Hepatic stellate cell (primary cell): ENCODE data around the gene SH3PXD2A.
"Not testable (repeated sequence)": the region's sequence is repeated elsewhere in the genome, so short reads cannot be mapped to it uniquely, and the experiment has no call there.

Experiments
- DNase-seq: peaks from one replicate; pipeline ENCODE4 v3.0.0; 2011; ENCODE audit warnings: low spot score

SH3PXD2A gene

DNA sequence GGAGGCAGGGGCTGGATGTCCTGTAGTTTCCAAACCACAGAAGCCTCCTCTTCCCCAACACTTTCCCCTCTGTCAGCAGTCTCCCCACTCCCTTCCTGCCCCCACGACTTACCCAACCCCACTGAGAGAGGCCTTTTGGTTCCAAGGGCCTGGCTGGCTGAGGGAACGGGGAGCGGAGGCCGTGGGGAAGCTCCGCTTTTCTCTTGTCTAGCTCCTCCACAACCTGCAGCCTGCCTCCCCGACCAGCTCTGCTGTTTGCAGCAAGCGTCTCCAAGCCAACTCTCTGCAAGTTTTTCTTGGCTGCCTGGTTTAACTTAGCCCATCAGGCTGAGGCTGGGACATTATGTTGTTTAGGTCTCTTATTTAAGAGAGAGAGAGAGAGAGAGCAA, 235.0 kb downstream of the SH3PXD2A start:
- DNase-seq, result no peak

DNA sequence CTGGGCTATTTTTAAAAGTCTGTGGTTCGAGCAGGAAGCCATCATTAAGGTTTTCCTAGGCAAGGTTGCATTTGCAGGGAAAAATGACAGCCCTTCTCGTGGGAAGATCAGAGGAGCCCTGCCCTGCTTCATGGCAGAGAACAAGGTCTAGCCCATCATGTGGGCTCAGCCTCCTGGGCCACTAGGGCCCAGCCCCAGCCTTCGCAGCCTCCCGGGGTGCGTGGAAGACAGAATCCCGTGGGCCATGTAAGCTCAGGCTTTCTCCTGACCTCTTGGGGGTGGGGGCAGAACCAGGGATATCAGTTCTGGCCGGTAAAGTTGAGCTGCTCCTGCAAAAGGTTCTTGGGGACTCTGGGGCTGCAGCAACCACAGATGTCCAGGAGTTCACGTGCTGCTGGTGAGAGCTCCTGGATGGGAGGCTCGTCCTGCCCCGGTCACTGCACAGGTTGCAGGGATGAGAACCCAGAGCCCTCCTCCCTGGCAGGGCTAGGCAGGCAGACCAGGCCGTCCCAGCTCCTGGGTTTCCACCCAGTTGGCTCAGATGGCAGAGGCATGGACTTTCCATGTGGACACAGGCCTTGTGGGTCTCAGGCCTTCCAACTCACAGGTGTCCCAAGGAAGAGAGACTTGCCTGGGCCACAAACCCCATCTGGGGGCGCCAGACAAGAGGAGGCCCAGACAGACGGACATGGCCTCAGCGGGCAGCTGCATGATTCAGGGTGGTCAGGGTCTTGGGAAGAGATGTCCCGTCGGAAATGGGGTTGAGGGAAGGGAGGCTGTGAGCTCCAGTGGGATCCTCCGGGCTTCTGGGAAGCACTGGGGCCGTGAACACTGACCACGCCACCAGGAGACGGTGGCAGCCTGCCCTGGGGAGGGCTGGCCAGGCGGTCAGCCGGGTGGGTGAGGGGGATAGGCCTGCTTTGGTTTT, 235.7 kb downstream of the SH3PXD2A start:
- peak; percentile 56 for DNase-seq

DNA sequence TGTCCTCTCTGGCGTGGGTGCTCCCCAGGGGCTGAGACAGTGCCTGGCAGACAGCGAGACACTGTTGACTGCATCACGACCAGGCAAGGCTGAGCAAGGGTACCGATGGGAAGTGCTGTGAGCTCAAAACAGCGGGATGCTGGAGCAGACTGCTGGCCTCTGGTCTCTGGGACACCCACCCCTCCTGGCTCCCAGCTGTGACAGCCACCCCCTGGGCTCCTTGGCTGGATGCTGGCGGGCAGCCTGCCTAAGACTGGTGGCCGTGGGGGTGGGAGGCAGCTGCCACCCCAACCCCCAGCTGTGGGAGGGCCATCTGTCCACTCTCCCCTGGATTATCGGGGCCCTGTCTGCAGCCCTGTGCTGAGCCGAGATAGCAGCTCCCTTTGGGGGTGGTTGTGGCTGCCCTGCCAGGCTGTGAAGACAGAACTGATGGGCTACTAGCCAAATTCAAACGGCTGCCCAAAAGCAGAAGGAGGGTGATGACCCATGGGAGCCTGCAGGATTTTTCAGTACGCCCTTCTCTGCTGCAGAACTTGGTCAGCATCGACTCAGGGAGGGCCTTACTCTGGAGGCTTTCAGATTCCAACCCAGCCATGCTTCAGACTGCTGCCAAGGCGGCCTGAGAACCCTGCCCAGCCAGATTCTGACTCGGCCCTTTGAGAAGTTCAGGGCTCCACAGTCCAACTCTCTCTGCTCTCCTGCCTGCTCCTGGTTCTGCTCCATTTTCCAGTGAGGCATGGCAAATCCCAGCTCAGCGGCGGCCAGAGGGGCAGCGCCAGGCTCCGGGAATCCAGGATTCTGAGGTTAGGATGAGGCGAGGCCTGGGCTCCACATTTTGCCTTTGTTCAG, 236.6 kb downstream of the SH3PXD2A start:
- peak; percentile 66 for DNase-seq

DNA sequence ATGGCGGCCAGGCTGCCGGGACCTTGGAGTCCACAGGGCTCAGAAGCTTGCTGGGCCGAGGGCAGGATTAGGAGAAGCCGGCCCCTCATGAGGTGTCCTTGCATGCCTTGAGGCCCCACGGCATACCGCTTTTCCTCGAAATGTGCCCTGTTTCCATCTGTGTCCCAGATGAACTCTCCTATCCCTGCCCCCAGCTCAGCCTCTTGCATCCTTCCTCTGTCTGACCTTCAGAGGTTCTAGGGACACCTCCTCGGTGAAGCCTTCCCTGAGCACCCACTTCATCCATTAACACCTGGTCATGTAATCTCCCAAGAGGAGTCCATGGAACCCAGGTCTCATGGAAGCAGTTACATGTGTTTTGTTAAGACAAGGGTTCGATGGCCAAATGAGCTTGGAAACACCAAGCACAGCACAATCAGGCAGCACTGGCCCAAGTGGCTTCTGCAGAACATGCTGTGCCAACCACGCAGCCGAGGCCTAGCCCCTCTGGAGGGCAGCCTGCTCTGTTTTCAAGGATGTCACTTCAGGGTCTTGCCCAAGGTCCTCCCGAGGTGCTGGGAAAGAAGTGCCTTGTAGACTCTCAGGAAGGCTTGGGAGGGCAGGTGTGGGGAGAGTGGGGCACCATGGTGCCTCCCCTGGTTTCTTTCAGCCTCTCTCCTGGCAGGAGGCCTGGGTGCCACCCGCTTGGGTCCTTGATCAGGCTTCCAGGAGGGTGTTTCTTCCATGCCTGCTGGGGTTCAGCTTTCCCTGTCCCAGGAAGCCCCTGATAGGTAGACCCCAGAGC, 237.6 kb downstream of the SH3PXD2A start:
- DNase-seq, result no peak

DNA sequence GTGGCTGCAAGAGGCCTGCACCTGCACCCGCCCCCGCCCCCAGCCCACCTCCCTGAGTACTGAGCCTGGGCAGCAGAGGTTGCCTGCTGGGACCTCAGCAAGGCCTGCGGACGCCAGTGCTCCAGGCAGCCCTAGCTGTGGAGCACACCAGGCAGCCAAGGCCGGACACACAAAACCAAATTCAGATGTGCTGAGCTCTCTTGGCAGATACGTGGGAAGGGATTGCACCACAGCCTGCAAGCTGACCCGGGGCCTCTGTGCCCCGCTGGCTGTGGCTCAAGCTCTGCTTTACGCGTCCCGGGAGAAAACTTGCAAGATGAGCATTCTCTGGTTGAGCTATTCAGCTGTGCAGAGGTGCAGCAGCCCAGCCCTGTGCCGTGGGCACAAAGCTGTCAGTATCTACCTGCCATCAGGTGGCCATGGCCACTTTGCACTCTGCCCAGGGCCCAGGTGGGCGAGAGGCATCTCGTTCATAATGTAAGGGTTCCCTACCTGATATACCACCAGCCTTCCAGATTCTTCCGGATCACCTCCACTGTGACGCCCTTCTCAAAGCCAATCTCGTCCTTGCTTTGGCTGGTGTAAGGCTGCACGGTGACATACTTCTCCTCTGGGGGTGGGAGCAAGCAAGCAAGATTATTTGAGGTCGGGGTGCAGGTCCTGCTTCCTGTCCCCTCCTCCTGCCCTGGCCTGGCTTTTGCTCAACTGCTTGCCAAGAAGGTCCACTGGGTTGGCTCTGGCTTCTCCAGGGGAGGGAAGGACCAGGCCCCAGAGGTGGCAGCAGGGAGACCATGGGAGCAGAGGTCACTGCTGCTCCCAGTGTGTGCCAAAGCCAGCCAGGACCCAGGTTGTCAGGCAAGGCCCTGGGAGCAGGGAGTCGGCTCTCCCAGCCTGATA, 238.4 kb downstream of the SH3PXD2A start:
- DNase-seq, result peak; percentile 49

DNA sequence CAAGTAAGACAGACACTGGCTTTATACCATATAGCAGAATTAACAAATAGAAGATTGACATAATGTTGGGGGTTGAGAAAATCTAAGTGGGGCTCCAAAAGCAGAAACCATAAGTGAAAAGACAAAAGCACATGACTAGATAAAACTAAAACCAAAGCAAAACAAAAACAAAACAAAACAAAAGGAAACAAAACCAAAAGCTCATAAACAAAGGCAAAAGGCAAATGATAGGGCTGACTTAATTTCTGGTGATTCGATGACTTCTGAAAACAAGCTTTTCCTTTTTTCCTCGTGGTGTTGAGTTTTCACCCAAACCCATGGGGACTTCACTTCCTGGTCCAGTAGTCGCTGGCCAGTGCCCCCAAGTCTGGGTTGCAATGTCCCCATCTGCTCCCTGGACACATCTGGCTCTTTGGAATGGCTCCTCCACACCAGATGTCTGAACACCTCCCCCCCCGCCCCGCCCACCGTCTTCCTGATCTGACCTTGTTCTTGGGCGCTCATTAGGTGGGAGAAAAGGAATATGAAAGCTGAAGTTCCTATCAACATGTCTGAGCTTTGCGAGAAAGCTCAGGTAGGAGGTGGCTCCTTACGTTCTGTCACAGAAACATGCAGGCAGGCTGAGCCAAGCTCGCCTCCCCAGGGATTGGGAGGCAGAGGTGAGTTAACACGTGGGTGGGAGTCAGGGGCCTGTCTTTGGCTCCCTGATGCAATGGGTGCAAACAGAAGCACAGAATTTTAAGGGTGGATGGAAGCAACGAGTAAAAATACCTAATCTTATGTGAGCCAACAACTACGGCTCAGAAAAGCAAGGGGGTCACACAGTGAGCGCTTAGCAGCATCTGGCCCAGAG, 240.8 kb downstream of the SH3PXD2A start:
- DNase-seq, result no peak

DNA sequence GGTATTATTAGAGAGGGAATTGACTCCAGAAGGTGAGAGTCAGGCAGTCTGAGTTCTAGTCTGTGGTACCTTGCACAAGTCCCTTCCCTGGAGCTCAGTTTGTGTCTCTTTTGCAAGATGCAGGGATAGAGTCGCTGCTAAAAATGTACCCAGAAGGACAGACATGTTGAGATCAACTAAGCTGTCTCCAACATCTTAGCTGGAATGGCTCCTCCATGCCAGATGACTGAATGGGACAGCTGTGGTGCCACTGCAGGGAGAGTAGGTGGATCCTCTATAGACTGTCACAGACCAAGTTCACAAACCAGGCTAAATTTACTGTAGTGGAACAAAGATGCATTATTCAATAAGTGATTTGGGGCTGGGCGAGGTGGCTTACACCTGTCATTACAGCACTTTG, 241.8 kb downstream of the SH3PXD2A start:
- no peak for DNase-seq

DNA sequence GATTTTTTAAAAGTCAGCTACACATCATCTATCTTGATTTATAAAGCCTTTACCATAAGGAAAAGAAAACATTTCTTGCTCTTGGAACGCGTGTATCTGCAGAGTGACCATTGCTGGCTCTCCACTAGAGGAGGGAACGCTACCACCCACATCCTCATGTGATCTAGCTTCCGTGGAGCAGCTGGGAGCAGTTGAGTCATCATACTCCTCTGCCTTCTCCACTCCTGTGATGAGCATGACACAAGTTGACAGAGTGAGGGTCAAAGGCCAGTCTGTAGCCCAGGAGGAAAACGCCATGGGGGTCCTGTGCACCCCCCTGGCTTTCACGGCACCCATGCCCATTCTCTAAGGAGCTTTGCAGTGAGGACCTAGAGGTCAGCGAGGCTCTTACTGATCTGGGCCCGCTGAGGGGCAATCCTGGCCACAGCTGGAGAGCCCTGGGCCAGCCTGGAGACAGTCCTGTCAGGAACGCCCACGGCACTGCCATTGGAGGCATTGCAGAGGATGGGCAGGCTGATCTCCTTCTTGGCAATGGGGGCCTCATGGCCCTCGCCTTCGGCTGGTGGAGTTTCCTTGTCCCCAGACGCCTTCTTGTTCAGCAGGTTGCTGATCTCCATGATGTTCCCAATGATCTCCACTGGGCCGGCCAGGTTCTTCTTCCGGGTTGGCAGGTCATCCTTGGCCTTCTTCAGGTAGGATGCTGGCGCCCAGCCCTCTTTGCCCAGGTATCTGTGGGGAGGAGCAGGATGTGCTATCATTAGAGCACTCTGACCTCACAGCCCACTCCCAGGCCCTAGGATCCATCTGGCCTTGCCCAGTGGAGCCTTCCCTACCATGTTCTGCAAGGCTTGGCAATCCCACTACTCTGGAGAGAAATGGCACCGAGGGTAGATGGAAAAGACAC, 242.7 kb downstream of the SH3PXD2A start:
- peak; percentile 96 for DNase-seq

DNA sequence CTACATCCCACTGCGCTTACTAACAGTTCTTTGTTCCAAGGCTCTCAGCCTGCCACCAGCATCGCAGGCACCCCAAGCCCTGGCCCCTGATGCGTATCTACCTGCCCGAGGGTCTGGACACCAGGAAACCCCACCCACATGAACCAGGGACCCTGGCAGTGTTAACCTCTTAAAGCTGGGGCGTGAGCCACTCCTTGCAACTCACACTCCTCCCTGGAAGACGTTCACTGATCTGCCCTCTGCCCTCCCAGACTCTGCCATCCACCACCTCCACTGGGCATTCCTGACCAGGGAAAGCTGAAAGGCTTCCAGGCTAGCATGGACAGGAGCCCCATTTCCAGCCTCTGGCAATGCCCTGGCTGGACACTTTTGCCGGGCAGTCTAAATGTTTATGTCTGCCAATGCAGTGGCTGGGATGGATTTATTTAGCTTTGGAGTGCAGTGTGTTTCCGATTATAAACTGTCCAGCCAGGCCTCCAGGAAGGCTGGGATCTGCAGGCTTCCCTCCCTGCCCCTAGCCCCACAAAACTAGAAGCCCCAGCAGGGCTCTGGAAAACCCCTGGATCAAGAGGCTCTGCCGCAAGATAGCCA, 244.4 kb downstream of the SH3PXD2A start:
- no peak for DNase-seq

DNA sequence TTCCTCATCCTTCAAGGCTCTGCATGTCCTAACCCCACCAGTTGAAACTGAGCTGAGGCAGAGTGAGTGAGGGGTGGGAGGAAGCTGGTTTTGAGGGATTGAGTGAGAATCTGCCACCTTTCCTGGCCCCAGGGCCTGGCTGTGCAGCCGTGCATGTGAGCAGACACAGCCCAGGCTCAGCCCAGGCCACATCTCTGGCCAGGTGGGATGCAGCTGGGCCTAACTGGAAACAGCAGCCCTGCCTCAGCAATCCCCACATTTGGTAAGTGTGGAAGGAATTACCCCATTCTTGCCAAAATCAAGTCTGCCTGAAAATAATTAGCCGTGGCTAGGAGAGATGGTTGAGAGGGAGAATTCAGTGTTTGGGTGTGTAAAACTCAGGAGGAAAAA, 245.3 kb downstream of the SH3PXD2A start:
- DNase-seq, result no peak

DNA sequence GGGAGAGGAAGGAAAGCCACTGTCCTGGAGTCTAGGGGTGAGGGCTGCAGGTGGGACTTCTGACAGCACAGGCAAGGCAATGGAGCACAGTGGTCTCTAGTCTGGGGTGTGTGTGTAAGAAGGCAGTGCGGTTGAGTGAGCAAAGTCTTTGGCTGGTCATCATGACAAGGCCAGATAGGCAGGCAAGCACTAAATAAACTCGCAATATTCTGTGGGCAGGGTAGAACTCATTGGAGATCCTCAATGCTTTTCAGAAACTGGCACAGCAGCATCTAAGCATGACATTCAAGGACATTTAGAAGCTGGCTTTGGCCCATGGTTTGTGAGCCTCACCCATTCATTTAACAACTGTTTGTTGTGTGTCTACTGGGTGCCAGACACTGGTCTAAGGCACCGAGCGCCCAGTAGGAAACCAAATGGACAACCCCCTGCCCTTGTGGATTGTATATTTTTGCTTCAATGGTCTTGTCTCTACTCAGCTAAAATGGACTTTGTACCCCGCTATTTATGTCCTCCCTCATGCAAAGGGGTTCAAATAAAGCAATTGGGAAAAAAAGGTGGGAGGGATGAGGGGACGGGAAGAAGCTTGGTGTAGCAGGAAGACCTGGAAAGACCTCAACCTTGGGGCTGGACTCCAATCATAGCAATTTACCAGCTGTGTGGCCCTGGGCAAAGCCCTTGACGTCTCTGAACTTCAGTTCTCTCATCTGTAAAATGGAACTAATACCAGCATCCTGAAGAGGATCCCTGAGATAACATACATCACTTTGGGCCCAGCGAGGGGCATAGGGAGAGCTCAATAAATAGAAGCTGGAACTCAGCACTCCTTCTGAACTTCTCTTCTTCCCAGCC, 245.9 kb downstream of the SH3PXD2A start:
- DNase-seq, result no peak

DNA sequence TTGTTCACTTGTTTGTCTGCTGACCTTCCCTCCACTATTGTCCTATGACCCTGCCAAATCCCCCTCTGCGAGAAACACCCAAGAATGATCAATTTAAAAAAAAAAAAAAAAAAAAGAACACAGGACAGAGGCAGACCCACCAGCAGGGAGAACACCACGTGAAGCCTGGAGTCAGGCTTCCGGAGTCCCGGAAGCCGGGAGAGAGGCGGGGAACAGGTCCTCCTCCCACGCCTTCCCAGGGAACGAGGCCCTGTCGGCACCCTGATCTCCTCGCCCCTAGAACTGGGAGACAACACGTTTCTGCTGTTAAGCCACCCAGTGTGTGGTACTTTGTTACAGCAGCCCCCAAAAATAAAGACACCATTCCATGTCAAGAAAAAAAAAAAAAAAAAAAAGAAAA, 247.3 kb downstream of the SH3PXD2A start:
- not testable (repeated sequence) for DNase-seq

DNA sequence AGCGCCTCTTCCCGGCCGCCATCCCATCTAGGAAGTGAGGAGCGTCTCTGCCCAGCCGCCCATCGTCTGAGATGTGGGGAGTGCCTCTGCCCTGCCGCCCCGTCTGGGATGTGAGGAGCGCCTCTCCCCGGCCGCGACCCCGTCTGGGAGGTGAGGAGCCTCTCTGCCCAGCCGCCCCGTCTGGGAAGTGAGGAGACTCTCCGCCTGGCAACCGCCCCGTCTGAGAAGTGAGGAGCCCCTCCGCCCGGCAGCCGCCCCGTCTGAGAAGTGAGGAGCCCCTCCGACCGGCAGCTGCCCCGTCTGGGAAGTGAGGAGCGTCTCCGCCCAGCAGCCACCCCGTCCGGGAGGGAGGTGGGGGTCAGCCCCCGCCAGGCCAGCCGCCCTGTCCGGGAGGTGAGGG, 248.3 kb downstream of the SH3PXD2A start:
- DNase-seq, result not testable (repeated sequence)

DNA sequence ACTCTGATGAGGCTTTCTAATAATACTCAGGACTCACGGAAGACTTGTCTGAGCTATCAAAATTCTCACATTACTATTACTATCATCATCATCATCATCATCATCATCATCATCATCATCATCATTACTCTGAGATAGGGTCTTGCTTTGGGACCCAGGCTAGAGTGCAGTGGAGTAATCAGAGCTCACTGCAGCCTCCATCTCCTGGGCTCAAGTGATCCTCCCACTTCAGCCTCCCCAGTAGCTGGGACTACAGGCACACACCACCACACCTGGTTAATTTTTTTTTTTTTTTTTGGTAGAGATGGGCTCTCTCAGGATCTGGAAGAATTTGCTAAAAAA, 249.3 kb downstream of the SH3PXD2A start:
- not testable (repeated sequence) for DNase-seq

DNA sequence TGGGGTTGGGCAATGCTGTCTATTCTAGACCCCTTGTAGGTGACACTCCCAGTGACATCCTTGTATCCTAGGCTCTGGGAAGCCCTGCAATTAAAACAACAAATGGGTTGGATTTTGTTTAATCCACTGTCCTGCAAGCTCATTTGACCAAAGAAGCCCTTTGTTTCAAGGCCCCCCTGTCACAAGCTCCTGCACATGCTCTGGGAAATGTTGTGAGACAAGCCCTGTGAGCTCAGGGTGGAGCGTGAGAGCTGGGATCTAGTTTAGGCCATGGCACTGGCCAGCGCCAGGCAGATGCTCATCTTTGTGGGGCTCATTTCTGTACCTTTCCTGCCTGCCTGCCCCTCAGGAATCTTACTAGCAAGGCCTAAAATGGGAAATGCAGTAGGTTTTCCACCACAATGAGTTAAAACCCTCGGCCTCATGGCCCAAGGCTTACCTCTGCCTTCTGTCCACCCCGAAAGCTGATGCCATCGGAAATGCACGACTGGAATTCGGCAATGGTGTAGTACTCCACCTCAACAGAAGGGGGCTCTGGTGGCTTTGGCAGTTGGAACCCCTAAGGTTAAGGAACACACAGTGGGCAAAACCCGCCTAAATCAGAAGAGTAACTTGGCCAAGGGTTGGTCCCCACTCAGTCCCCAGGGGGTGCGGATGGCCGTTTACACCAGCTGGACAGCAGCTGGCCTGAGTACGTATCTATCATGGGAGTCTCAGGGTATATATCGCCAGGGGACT, 249.8 kb downstream of the SH3PXD2A start:
- DNase-seq, result peak; percentile 91

DNA sequence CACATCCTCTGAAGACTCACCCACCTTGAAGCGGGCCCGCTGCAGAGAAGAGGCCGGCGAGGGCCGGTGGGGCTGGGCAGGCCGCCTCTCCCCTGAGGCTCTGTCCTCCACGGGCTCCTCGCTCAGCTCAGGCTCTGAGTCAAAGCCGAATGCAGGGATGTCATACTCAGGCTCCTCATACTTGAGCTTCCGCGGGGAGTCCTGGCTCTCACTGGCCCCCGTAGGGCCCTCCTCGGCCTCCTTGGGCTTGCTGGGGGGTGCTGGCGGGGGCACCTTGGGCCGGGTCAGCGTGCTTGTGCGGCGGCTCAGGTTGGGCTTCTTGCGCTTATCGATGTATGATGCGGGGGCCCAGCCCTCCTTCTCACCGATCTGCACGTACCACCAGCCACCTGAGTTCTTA, 252.0 kb downstream of the SH3PXD2A start:
- DNase-seq, result no peak

DNA sequence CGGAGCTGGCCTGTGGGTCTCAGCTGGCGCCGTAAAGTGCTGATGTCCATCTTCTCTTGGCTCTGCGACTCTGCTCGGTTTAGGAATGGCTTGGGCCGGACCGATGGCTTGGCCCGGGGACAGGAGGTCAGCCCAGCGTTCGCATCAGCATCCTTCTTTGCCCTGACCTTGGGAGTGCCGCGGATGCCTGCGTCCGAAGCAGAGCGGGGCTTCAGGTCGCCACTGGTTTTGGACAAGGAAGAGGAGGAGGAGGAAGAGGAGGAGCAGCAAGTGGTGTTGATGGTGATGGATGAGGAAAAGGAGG, 252.6 kb downstream of the SH3PXD2A start:
- DNase-seq, result no peak
